GM19193 (cell line): ENCODE results near the gene EFNA5.

ENCODE experiments used
- POLR2A ChIP-seq: IDR thresholded peaks from 4 replicates; pipeline ENCODE4 v1.6.1; 2011; ENCODE audit not compliant: insufficient read depth, insufficient read length; ENCODE audit errors: extremely low read depth

EFNA5 gene

GRCh38 chr5:107518616-107519015, 152.1 kb downstream of the EFNA5 start:
- no peak for TF ChIP-seq POLR2A

GRCh38 chr5:107518190-107518589, 152.5 kb downstream of the EFNA5 start:
- TF ChIP-seq POLR2A: no peak

GRCh38 chr5:107517185-107518033, 153.3 kb downstream of the EFNA5 start:
- no peak for TF ChIP-seq POLR2A

GRCh38 chr5:107516452-107517184, 154.1 kb downstream of the EFNA5 start:
- no peak for TF ChIP-seq POLR2A

- no peak for TF ChIP-seq POLR2A
These were observed 155.1 kb downstream of the EFNA5 start for GRCh38 chr5:107515521-107516080.

- TF ChIP-seq POLR2A: no peak
These were observed 156.4 kb downstream of the EFNA5 start for GRCh38 chr5:107514305-107514704.

GRCh38 chr5:107513337-107514085, 157.2 kb downstream of the EFNA5 start:
- no peak for TF ChIP-seq POLR2A

GRCh38 chr5:107512029-107512428, 158.7 kb downstream of the EFNA5 start:
- no peak for TF ChIP-seq POLR2A

GRCh38 chr5:107510125-107510524, 160.6 kb downstream of the EFNA5 start:
- TF ChIP-seq POLR2A: no peak

- no peak for TF ChIP-seq POLR2A
These were observed 162.6 kb downstream of the EFNA5 start for GRCh38 chr5:107508097-107508496.

- TF ChIP-seq POLR2A: no peak
These were observed 164.8 kb downstream of the EFNA5 start for GRCh38 chr5:107505763-107506534.

- no peak for TF ChIP-seq POLR2A
These were observed 166.3 kb downstream of the EFNA5 start for GRCh38 chr5:107504424-107504823.

GRCh38 chr5:107502676-107503060, 168.1 kb downstream of the EFNA5 start:
- no peak for TF ChIP-seq POLR2A

GRCh38 chr5:107501965-107502675, 168.6 kb downstream of the EFNA5 start:
- no peak for TF ChIP-seq POLR2A

- no peak for TF ChIP-seq POLR2A
These were observed 169.9 kb downstream of the EFNA5 start for GRCh38 chr5:107500840-107501239.
